Activated naive CD4-positive, alpha-beta T cell treated with anti-CD3 and anti-CD28 coated beads, Interleukin-2, amount 10 ng/mL, durations not matched to agents 7 days and 5 days (primary cell): ENCODE data around the gene TMEM41B.
"Not testable (repeated sequence)": the region's sequence is repeated elsewhere in the genome, so short reads cannot be mapped to it uniquely, and the experiment has no call there.

Experiments
- CTCF ChIA-PET: fragments of 350-600 bp; sonication (Branson Sonifier 250); formaldehyde crosslinking; loops from one replicate; lab custom pipeline; 2021; ENCODE audit warnings: antibody characterized with exemption; lab: Charles Lee
- DNase-seq: peaks from one replicate; pipeline ENCODE4 v3.0.0-alpha.2; 2020
- H3K27ac Mint-ChIP-seq: one replicate; pipeline ENCODE4 v1.8.0; 2021; ENCODE audit warnings: mild to moderate bottlenecking, moderate library complexity, mixed read lengths
- H3K27me3 Mint-ChIP-seq: one replicate; pipeline ENCODE4 v1.8.0; 2021; ENCODE audit warnings: mild to moderate bottlenecking, mixed read lengths
- H3K36me3 Mint-ChIP-seq: one replicate; pipeline ENCODE4 v1.8.0; 2021; ENCODE audit warnings: mixed read lengths
- H3K4me1 Mint-ChIP-seq: one replicate; pipeline ENCODE4 v1.8.0; 2021; ENCODE audit warnings: mixed read lengths
- H3K4me3 Mint-ChIP-seq: one replicate; pipeline ENCODE4 v1.8.0; 2021; ENCODE audit warnings: mild to moderate bottlenecking, moderate library complexity, mixed read lengths
- H3K9me3 Mint-ChIP-seq: one replicate; pipeline ENCODE4 v1.8.0; 2021; ENCODE audit warnings: mixed read lengths

TMEM41B gene

GRCh38 chr11:9319377-9320001 is 5.1 kb upstream of the TMEM41B start:
- Mint-ChIP-seq H3K27me3 (peaks cover 49% of the 10 kb centered on the region), H3K4me1 (peaks cover 16% of the 10 kb centered on the region)
- DNase-seq, CTCF ChIA-PET, H3K9me3 Mint-ChIP-seq, H3K27ac Mint-ChIP-seq, H3K4me3 Mint-ChIP-seq, H3K36me3 Mint-ChIP-seq: not testable (repeated sequence)

GRCh38 chr11:9318442-9319376 is 4.3 kb upstream of the TMEM41B start:
- peaks cover 49% of the 10 kb centered on the region for H3K27me3 Mint-ChIP-seq
- peaks cover 18% of the 10 kb centered on the region for H3K4me1 Mint-ChIP-seq
- DNase-seq, H3K27ac Mint-ChIP-seq, H3K36me3 Mint-ChIP-seq, H3K9me3 Mint-ChIP-seq, CTCF ChIA-PET, H3K4me3 Mint-ChIP-seq: not testable (repeated sequence)

- H3K9me3 Mint-ChIP-seq: no peaks in the 10 kb centered on the region
- H3K27me3 Mint-ChIP-seq: peaks cover 48% of the 10 kb centered on the region
- peaks cover 16% of the 10 kb centered on the region for H3K36me3 Mint-ChIP-seq
- no peak overlapping the region for H3K4me3 Mint-ChIP-seq
- DNase-seq: no peak
- H3K4me1 Mint-ChIP-seq: peaks cover 36% of the 10 kb centered on the region
- CTCF ChIA-PET: interaction anchor here (0.7 to 1.5 kb wide), 2 partner anchors 113 to 512 kb away, joined by 3 to 4 read pairs; no protein-coding TSS in a partner anchor
- no peak overlapping the region for H3K27ac Mint-ChIP-seq
Observed at GRCh38 chr11:9316334-9316733, 1.9 kb upstream of the TMEM41B start.

GRCh38 chr11:9315078-9315688 is 790 bp upstream of the TMEM41B start:
- Mint-ChIP-seq H3K36me3 (peaks cover 23% of the 10 kb centered on the region), H3K27ac (peak overlapping the region; percentile 96), H3K27me3 (peaks cover 37% of the 10 kb centered on the region), H3K4me3 (peak overlapping the region; percentile 98), H3K4me1 (peaks cover 43% of the 10 kb centered on the region), H3K9me3 (no peaks in the 10 kb centered on the region)
- CTCF ChIA-PET: interaction anchor here (0.7 to 1.5 kb wide), 2 partner anchors 112 to 148 kb away, joined by 3 to 4 read pairs; no protein-coding TSS in a partner anchor
- no peak for DNase-seq

GRCh38 chr11:9313648-9314290 is 624 bp downstream of the TMEM41B start:
- peaks cover 29% of the 10 kb centered on the region for H3K36me3 Mint-ChIP-seq

GRCh38 chr11:9310485-9311090 is 3.8 kb downstream of the TMEM41B start:
- Mint-ChIP-seq H3K9me3 (no peaks in the 10 kb centered on the region), H3K4me3 (no peak overlapping the region), H3K36me3 (peaks cover 37% of the 10 kb centered on the region), H3K4me1 (peaks cover 41% of the 10 kb centered on the region), H3K27me3 (no peaks in the 10 kb centered on the region), H3K27ac (no peak overlapping the region)
- DNase-seq: no peak
- CTCF ChIA-PET: interaction anchor here (1.1 kb wide), 1 partner anchor 187 kb away, joined by 4 read pairs; no protein-coding TSS in a partner anchor

More at GRCh38 chr11:9313648-9314290, 624 bp downstream of the TMEM41B start:
- CTCF ChIA-PET: interaction anchor here (0.5 to 1.6 kb wide), 5 partner anchors 36 to 108 kb away, joined by 3 to 4 read pairs (median 4); no protein-coding TSS in a partner anchor
- H3K4me3 Mint-ChIP-seq: peak overlapping the region; percentile 98
- H3K9me3 Mint-ChIP-seq: no peaks in the 10 kb centered on the region
- no peak for DNase-seq
- peaks cover 23% of the 10 kb centered on the region for H3K27me3 Mint-ChIP-seq
- H3K4me1 Mint-ChIP-seq: peaks cover 43% of the 10 kb centered on the region
- peak overlapping the region; percentile 96 for H3K27ac Mint-ChIP-seq

GRCh38 chr11:9304178-9304577 is 10.2 kb downstream of the TMEM41B start:
- CTCF ChIA-PET: no interaction called here
- Mint-ChIP-seq H3K27ac (no peak overlapping the region), H3K9me3 (no peaks in the 10 kb centered on the region), H3K27me3 (no peaks in the 10 kb centered on the region), H3K4me3 (no peak overlapping the region), H3K36me3 (peaks cover 9% of the 10 kb centered on the region), H3K4me1 (peaks cover 12% of the 10 kb centered on the region)
- DNase-seq: no peak

GRCh38 chr11:9302448-9302847 is 11.9 kb downstream of the TMEM41B start:
- H3K4me1 Mint-ChIP-seq: peaks cover 6% of the 10 kb centered on the region
- H3K27me3 Mint-ChIP-seq: no peaks in the 10 kb centered on the region
- CTCF ChIA-PET: no interaction called here
- H3K9me3 Mint-ChIP-seq: no peaks in the 10 kb centered on the region
- H3K36me3 Mint-ChIP-seq: peaks cover 5% of the 10 kb centered on the region
- H3K27ac Mint-ChIP-seq: no peak overlapping the region
- DNase-seq: no peak
- no peak overlapping the region for H3K4me3 Mint-ChIP-seq

- Mint-ChIP-seq H3K27ac (no peak overlapping the region), H3K36me3 (peaks cover 2% of the 10 kb centered on the region), H3K9me3 (no peaks in the 10 kb centered on the region), H3K4me3 (no peak overlapping the region), H3K27me3 (no peaks in the 10 kb centered on the region), H3K4me1 (peaks cover 4% of the 10 kb centered on the region)
- no peak for DNase-seq
- CTCF ChIA-PET: no interaction called here
Observed at GRCh38 chr11:9301720-9302119, 12.7 kb downstream of the TMEM41B start.

- H3K9me3 Mint-ChIP-seq: no peaks in the 10 kb centered on the region
- H3K27ac Mint-ChIP-seq: no peak overlapping the region
- H3K4me3 Mint-ChIP-seq: no peak overlapping the region
- DNase-seq: no peak
- H3K27me3 Mint-ChIP-seq: no peaks in the 10 kb centered on the region
- H3K4me1 Mint-ChIP-seq: no peaks in the 10 kb centered on the region
- CTCF ChIA-PET: interaction anchor here (0.8 kb wide), 1 partner anchor 13 kb away, joined by 3 read pairs; no protein-coding TSS in a partner anchor
- H3K36me3 Mint-ChIP-seq: peaks cover 26% of the 10 kb centered on the region
Observed at GRCh38 chr11:9293646-9294045, 20.7 kb downstream of the TMEM41B start.

- H3K9me3 Mint-ChIP-seq: no peaks in the 10 kb centered on the region
- CTCF ChIA-PET: no interaction called here
- H3K27ac Mint-ChIP-seq: no peak overlapping the region
- no peaks in the 10 kb centered on the region for H3K27me3 Mint-ChIP-seq
- peaks cover 10% of the 10 kb centered on the region for H3K4me1 Mint-ChIP-seq
- no peak for DNase-seq
- no peak overlapping the region for H3K4me3 Mint-ChIP-seq
- H3K36me3 Mint-ChIP-seq: peaks cover 39% of the 10 kb centered on the region
Observed at GRCh38 chr11:9285850-9286587, 28.4 kb downstream of the TMEM41B start.

- peak overlapping the region; percentile 41 for H3K4me3 Mint-ChIP-seq
- H3K36me3 Mint-ChIP-seq: peaks cover 30% of the 10 kb centered on the region
- H3K27ac Mint-ChIP-seq: peak overlapping the region; percentile 68
- DNase-seq: peak; percentile 78
- CTCF ChIA-PET: interaction anchor here (0.5 to 1.7 kb wide), 5 partner anchors 13 to 404 kb away, joined by 3 to 5 read pairs (median 4); no protein-coding TSS in a partner anchor
- H3K4me1 Mint-ChIP-seq: peaks cover 22% of the 10 kb centered on the region
- no peaks in the 10 kb centered on the region for H3K27me3 Mint-ChIP-seq
- no peaks in the 10 kb centered on the region for H3K9me3 Mint-ChIP-seq
Observed at GRCh38 chr11:9280655-9281301, 33.6 kb downstream of the TMEM41B start.
